A549 (cell line): ENCODE measurements around the gene ACAD10. TPM values are rescaled to one million over a fixed set of nuclear protein-coding genes. Genes with fewer than 3 reads are reported as not detected.
"Not testable (repeated sequence)": the region's sequence is repeated elsewhere in the genome, so short reads cannot be mapped to it uniquely, and the experiment has no call there.

ENCODE experiments used
- ATAC-seq, 2 experiments: fragments of 200-7000 bp in 1 of 2; fragments of >200 bp in 1 of 2; cut with Nextera tagmentation in 1 of 2; cut with Tn5 transposase in 1 of 2; 3 replicates each; pipeline versions ENCODE4 v1.8.0 to v1.9.1; 2018 to 2020; ENCODE audit warnings: mild to moderate bottlenecking in 1 of 2, moderate library complexity in 1 of 2
- CTCF ChIA-PET: fragments of 300-600 bp; sonication (Branson Sonifier 250); formaldehyde crosslinking; extraction: SDS; loops from one replicate; lab custom pipeline; 2021; ENCODE audit warnings: antibody characterized with exemption, inconsistent platforms; lab: Yijun Ruan, JAX
- POLR2A ChIA-PET: fragments of 350-600 bp; formaldehyde crosslinking; extraction: SDS; loops from one replicate; lab custom pipeline; 2021; ENCODE audit warnings: antibody characterized with exemption, inconsistent platforms; lab: Yijun Ruan, JAX
- DNase-seq, 2 experiments: peaks; one replicate each; pipeline versions ENCODE4 v3.0.0 to v3.0.0-alpha.2; 2011 to 2016; ENCODE audit warnings: low read depth in 1 of 2, low spot score in 1 of 2
- FAIRE-seq: peaks from 2 replicates; lab custom pipeline; 2011; peaks lifted over from hg19 to GRCh38; lab: Jason Lieb, UNC
- H3K27ac ChIP-seq, 2 experiments: fragments of >200 bp; sonication (Bioruptor Twin); formaldehyde crosslinking; 3 replicates each; pipeline ENCODE4 v1.5.1; 2016 to 2017
- H3K4me1 ChIP-seq: fragments of >200 bp; sonication (Bioruptor Twin); formaldehyde crosslinking; 3 replicates; pipeline ENCODE4 v1.6.1; 2016
- H3K4me2 ChIP-seq: fragments of >200 bp; sonication (Bioruptor Twin); formaldehyde crosslinking; 3 replicates; pipeline ENCODE4 v1.6.1; 2016
- H3K4me3 ChIP-seq: fragments of >200 bp; sonication (Bioruptor Twin); formaldehyde crosslinking; 3 replicates; pipeline ENCODE4 v1.5.1; 2016
- H3K9me3 ChIP-seq: fragments of >200 bp; sonication (Bioruptor Twin); formaldehyde crosslinking; 3 replicates; pipeline ENCODE4 v1.6.1; 2016
- BHLHE40 ChIP-seq: IDR thresholded peaks from 2 replicates; pipeline ENCODE4 v1.6.1; 2012; ENCODE audit warnings: low read depth, low read length, inconsistent platforms
- CBX2 ChIP-seq: fragments of 200-600 bp; sonication (generic); IDR thresholded peaks from 2 replicates; pipeline ENCODE4 v1.6.1; 2016; ENCODE audit warnings: low read depth, mild to moderate bottlenecking, borderline replicate concordance
- CHD2 ChIP-seq: fragments of 150-350 bp; IDR thresholded peaks from 2 replicates; pipeline ENCODE4 v1.6.1; 2014; ENCODE audit warnings: low read length; ENCODE audit not compliant: partially characterized antibody
- E2F6 ChIP-seq: IDR thresholded peaks from 2 replicates; pipeline ENCODE4 v1.6.1; 2012; ENCODE audit warnings: low read depth, borderline replicate concordance
- ELK1 ChIP-seq: fragments of 150-350 bp; IDR thresholded peaks from 2 replicates; pipeline ENCODE4 v1.6.1; 2014; ENCODE audit warnings: low read depth, mild to moderate bottlenecking, low read length
- FOSL2 ChIP-seq, 2 experiments: fragments of 450-650 bp in 1 of 2; fragments of >200 bp in 1 of 2; sonication (Bioruptor Twin) in 1 of 2; formaldehyde crosslinking; IDR thresholded peaks; 2 replicates each; pipeline versions ENCODE4 v1.5.0 to v1.6.1; 2016 to 2020; ENCODE audit warnings: mild to moderate bottlenecking in 1 of 2, moderate library complexity in 1 of 2
- GATA3 ChIP-seq: IDR thresholded peaks from 2 replicates; pipeline ENCODE4 v1.6.1; 2012; ENCODE audit warnings: borderline replicate concordance
- HES2 ChIP-seq: fragments of >200 bp; sonication (Bioruptor Twin); formaldehyde crosslinking; IDR thresholded peaks from 2 replicates; pipeline ENCODE4 v1.6.1; 2016
- HOXB5 ChIP-seq: fragments of 250-450 bp; sonication (Bioruptor Pico); IDR thresholded peaks from 2 replicates; pipeline ENCODE4 v1.5.0; 2020; ENCODE audit warnings: mild to moderate bottlenecking, moderate library complexity
- KDM1A ChIP-seq: fragments of 200-600 bp; sonication (generic); IDR thresholded peaks from 2 replicates; pipeline ENCODE4 v1.6.1; 2016; ENCODE audit warnings: low read depth, mild to moderate bottlenecking
- MYC ChIP-seq: IDR thresholded peaks from 2 replicates; pipeline ENCODE4 v1.6.1; 2012; ENCODE audit warnings: mild to moderate bottlenecking, inconsistent platforms, low read length, improper control_type of control experiment, borderline replicate concordance
- RAD21 ChIP-seq, 2 experiments: fragments of >200 bp in 1 of 2; sonication (Bioruptor Twin) in 1 of 2; formaldehyde crosslinking in 1 of 2; IDR thresholded peaks in 1 of 2; conservative IDR thresholded peaks in 1 of 2; 2 replicates in 1 of 2; 3 replicates in 1 of 2; pipeline ENCODE4 v1.6.1; 2012 to 2018; ENCODE audit warnings: inconsistent platforms in 1 of 2
- RARB ChIP-seq: fragments of 250-450 bp; sonication (Bioruptor Pico); IDR thresholded peaks from 2 replicates; pipeline ENCODE4 v1.8.0; 2021; ENCODE audit warnings: mild to moderate bottlenecking, moderate library complexity
- RCOR1 ChIP-seq: fragments of 150-350 bp; IDR thresholded peaks from 2 replicates; pipeline ENCODE4 v1.6.1; 2014; ENCODE audit warnings: antibody characterized with exemption, low read length, low read depth
- TFCP2L1 ChIP-seq: fragments of 250-450 bp; sonication (Bioruptor Pico); IDR thresholded peaks from 2 replicates; pipeline ENCODE4 v1.5.0; 2021; ENCODE audit warnings: mild to moderate bottlenecking
- TP53 ChIP-seq: fragments of 250-450 bp; sonication (Bioruptor Pico); IDR thresholded peaks from 2 replicates; pipeline ENCODE4 v1.5.0; 2021; ENCODE audit warnings: mild to moderate bottlenecking, moderate library complexity
- ZFP36 ChIP-seq: fragments of 450-650 bp; IDR thresholded peaks from 2 replicates; pipeline ENCODE4 v1.6.1; 2014; ENCODE audit warnings: borderline replicate concordance; ENCODE audit not compliant: partially characterized antibody
- WGBS: methylation state at CpG from one replicate; pipeline ENCODE4 v1.1.6; 2017; ENCODE audit errors: missing lambda C conversion rate; 5-methylcytosine and 5-hydroxymethylcytosine counted together
- polyA plus RNA-seq, 4 experiments: library from polyadenylated mRNA; depleted of rRNA in 3 of 4; stranded (reverse); fragments of >200 nt; fragmentation: RNase III in 1 of 4; extraction: RNeasy Plus Mini Kit Qiagen cat#74134 plus additional on column Dnase treatment in 1 of 4; gene quantifications; 2 replicates in 3 of 4; 3 replicates in 1 of 4; pipeline ENCODE4 v1.2.3, GENCODE V29; 2011 to 2017

The ACAD10 gene
- polyA plus RNA-seq, 2 of the 4 experiments (the other 2 are of a cell fraction) = 15.1 to 22.0 TPM

- Histone ChIP-seq H3K4me3 (no peak overlapping the region), H3K27ac (no peak overlapping the region)
- TF ChIP-seq CBX2 (no peak), RCOR1 (no peak), MYC (no peak), FOSL2 (IDR thresholded peaks at IDR 0.05) (no peak), FOSL2 (CRISPR knock-in tag; IDR thresholded peaks at IDR 0.05) (no peak), HOXB5 (CRISPR knock-in tag) (no peak), HES2 (no peak)
- TF ChIP-seq, all 56 proteins: peak for 0
- no peaks in the 10 kb centered on the region for H3K4me1 ChIP-seq
- 84% methylated on average over 8 of the region's 8 CpGs for WGBS
- FAIRE-seq (no peak), DNase-seq (no peak), ATAC-seq (no peak; a peak in 1 of 6 replicates)
- CTCF ChIA-PET = interaction anchor here (1.3 to 2.0 kb wide), 2 partner anchors 19 to 33 kb away, joined by 3 to 8 read pairs; no protein-coding TSS in a partner anchor
- POLR2A ChIA-PET = no interaction called here
- H3K4me2 ChIP-seq = no peak overlapping the region
- no peaks in the 10 kb centered on the region for H3K9me3 ChIP-seq
Measured at GRCh38 chr12:111733340-111733915, 47.6 kb downstream of the ACAD10 start.

GRCh38 chr12:111739524-111739923, 53.7 kb downstream of the ACAD10 start:
- H3K9me3 ChIP-seq, H3K4me3 ChIP-seq, H3K4me2 ChIP-seq, ATAC-seq, H3K27ac ChIP-seq, FAIRE-seq, POLR2A ChIA-PET, DNase-seq, H3K4me1 ChIP-seq: not testable (repeated sequence)
- WGBS = 93% methylated on average over 9 of the region's 9 CpGs
- CTCF ChIA-PET = interaction anchor here (1.0 to 5.0 kb wide), 2 partner anchors 14 to 66 kb away, joined by 3 to 26 read pairs; no protein-coding TSS in a partner anchor

GRCh38 chr12:111741235-111741812, 55.5 kb downstream of the ACAD10 start:
- H3K4me1 ChIP-seq = no peaks in the 10 kb centered on the region
- POLR2A ChIA-PET = no interaction called here
- H3K9me3 ChIP-seq = no peaks in the 10 kb centered on the region
- TF ChIP-seq GATA3 (no peak), KDM1A (no peak), RARB (CRISPR knock-in tag) (no peak), RCOR1 (no peak), RAD21 (conservative IDR thresholded peaks at IDR 0.05 in 1 of 2, IDR thresholded peaks at IDR 0.05 in 1 of 2) (no peak), HOXB5 (CRISPR knock-in tag) (no peak), ZFP36 (no peak), CHD2 (no peak), TP53 (CRISPR knock-in tag) (no peak), TFCP2L1 (CRISPR knock-in tag) (no peak), ELK1 (no peak), E2F6 (no peak), BHLHE40 (no peak)
- DNase-seq (no peak), FAIRE-seq (no peak), ATAC-seq (no peak)
- H3K4me2 ChIP-seq = no peak overlapping the region
- H3K4me3 ChIP-seq = no peak overlapping the region
- CTCF ChIA-PET = interaction anchor here (1.0 to 5.0 kb wide), 4 partner anchors 12 to 71 kb away, joined by 3 to 26 read pairs (median 4); no protein-coding TSS in a partner anchor
- 61% methylated on average over 4 of the region's 4 CpGs for WGBS
- no peak overlapping the region for H3K27ac ChIP-seq
